Activated naive CD4-positive, alpha-beta T cell treated with anti-CD3 and anti-CD28 coated beads for 36 hours (primary cell): ENCODE data around the gene TTPAL. TPM values are rescaled to one million over a fixed set of nuclear protein-coding genes. Genes with fewer than 3 reads are reported as not detected.

ENCODE experiments used
- CTCF ChIA-PET: fragments of 350-600 bp; sonication (Branson Sonifier 250); formaldehyde crosslinking; loops from one replicate; lab custom pipeline; 2021; ENCODE audit warnings: antibody characterized with exemption; lab: Charles Lee
- DNase-seq: peaks from one replicate; pipeline ENCODE4 v3.0.0-alpha.2; 2020
- H3K27ac Mint-ChIP-seq: one replicate; pipeline ENCODE4 v1.8.0; 2021; ENCODE audit warnings: mild to moderate bottlenecking, mixed read lengths
- H3K27me3 Mint-ChIP-seq: one replicate; pipeline ENCODE4 v1.8.0; 2021; ENCODE audit warnings: low read depth, mixed read lengths
- H3K36me3 Mint-ChIP-seq: one replicate; pipeline ENCODE4 v1.8.0; 2021; ENCODE audit warnings: low read depth, mixed read lengths
- H3K4me1 Mint-ChIP-seq: one replicate; pipeline ENCODE4 v1.8.0; 2021; ENCODE audit warnings: low read depth, mixed read lengths
- H3K4me3 Mint-ChIP-seq: one replicate; pipeline ENCODE4 v1.8.0; 2021; ENCODE audit warnings: mild to moderate bottlenecking, moderate library complexity, mixed read lengths
- H3K9me3 Mint-ChIP-seq: one replicate; pipeline ENCODE4 v1.8.0; 2021; ENCODE audit warnings: mixed read lengths
- intact Hi-C: fragments of 100-400 bp; cut with micrococcal nuclease; formaldehyde crosslinking; loops from one replicate; pipeline ENCODE4 v1.15.1; 2023
- total RNA-seq, 2 experiments: library from RNA; stranded (reverse); gene quantifications; one replicate each; pipeline ENCODE4 v1.2.3, GENCODE V29; 2021

The TTPAL gene
- total RNA-seq, 2 experiments from 2014 or later, result 10.8 to 11.5 TPM

DNA sequence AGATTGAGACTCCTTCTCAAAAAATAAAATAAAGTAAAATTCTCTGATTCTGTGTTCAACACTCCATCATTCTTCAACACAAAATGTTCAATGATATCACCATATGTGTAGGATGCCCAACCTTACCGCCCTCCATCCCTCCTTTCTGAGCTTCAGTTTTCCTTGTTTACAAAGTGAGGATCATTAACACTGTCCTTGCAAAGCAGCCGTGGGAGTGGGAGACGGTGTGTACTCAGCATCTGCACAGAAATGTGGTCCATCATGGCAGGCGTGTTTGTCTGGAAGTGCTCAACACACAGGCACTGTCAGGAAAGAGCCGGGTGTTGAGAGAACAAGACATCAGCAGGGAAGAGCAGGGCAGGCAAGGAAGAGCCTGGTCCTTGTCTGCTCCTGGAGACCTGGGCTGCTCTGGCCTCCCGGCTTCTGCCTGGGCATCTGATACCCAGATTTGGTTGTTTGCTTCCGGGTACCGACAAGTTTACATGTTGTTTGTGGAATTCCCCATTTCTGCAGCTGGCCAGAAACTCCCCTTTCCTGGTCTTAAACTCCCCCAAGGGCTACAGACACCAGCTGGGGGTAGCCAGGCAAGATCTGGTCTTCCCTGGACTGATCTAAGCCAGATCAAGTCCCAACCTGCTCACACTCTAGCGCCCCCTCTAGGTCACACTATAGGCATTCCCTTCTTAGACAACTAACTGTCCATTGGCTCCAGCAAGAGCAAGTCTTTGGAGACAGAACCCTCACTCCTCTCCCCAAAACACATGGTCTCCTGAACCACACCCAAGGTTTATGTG, 26.7 kb upstream of the TTPAL start:
- intact Hi-C loops, result no loop called here
- Mint-ChIP-seq H3K27me3 (peaks cover 2% of the 10 kb centered on the region), H3K9me3 (no peaks in the 10 kb centered on the region), H3K4me1 (no peaks in the 10 kb centered on the region), H3K27ac (no peak overlapping the region), H3K36me3 (no peaks in the 10 kb centered on the region), H3K4me3 (no peak overlapping the region)
- CTCF ChIA-PET, result interaction anchor here (0.7 kb wide), 1 partner anchor 31 kb away, joined by 3 read pairs; no protein-coding TSS in a partner anchor
- DNase-seq, result peak; percentile 34

DNA sequence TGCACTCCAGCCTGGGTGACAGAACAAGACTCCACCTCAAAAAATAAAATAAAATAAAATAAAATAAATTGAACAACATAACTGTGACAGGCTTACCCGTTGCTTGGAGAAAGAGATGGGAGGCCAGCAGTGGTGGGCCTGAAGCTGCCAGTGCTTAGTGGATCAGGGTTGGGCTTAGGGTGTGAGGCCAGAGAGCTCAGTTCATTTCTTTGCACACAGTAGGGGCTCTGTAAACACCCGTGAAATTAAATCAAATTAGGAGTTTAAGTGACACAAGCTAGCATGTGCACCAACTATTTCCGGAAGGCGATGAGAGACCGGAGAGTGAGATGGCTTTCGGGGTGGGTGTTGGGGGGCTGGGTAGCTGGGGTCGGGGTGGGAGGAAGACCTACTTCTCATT, 25.8 kb upstream of the TTPAL start:
- Mint-ChIP-seq H3K9me3 (no peaks in the 10 kb centered on the region), H3K4me1 (no peaks in the 10 kb centered on the region), H3K27me3 (peaks cover 2% of the 10 kb centered on the region), H3K4me3 (no peak overlapping the region), H3K36me3 (no peaks in the 10 kb centered on the region), H3K27ac (no peak overlapping the region)
- intact Hi-C loops, result no loop called here
- CTCF ChIA-PET, result no interaction called here
- DNase-seq, result no peak

GRCh38 chr20:44450281-44450889, 25.3 kb upstream of the TTPAL start:
- H3K9me3 Mint-ChIP-seq, result no peaks in the 10 kb centered on the region
- no peaks in the 10 kb centered on the region for H3K4me1 Mint-ChIP-seq
- CTCF ChIA-PET, result no interaction called here
- no peak for DNase-seq
- peaks cover 2% of the 10 kb centered on the region for H3K27me3 Mint-ChIP-seq
- H3K36me3 Mint-ChIP-seq, result no peaks in the 10 kb centered on the region
- intact Hi-C loops, result no loop called here
- H3K27ac Mint-ChIP-seq, result no peak overlapping the region
- H3K4me3 Mint-ChIP-seq, result no peak overlapping the region

- no peaks in the 10 kb centered on the region for H3K36me3 Mint-ChIP-seq
- no peaks in the 10 kb centered on the region for H3K9me3 Mint-ChIP-seq
- CTCF ChIA-PET, result no interaction called here
- intact Hi-C loops, result no loop called here
- H3K27ac Mint-ChIP-seq, result no peak overlapping the region
- peaks cover 2% of the 10 kb centered on the region for H3K27me3 Mint-ChIP-seq
- H3K4me3 Mint-ChIP-seq, result no peak overlapping the region
- no peaks in the 10 kb centered on the region for H3K4me1 Mint-ChIP-seq
- no peak for DNase-seq
Measured at GRCh38 chr20:44450903-44451450, 24.7 kb upstream of the TTPAL start.

GRCh38 chr20:44454306-44454963, 21.2 kb upstream of the TTPAL start:
- Mint-ChIP-seq H3K27ac (no peak overlapping the region), H3K27me3 (peaks cover 2% of the 10 kb centered on the region), H3K9me3 (no peaks in the 10 kb centered on the region), H3K4me3 (no peak overlapping the region), H3K36me3 (no peaks in the 10 kb centered on the region), H3K4me1 (no peaks in the 10 kb centered on the region)
- no peak for DNase-seq
- intact Hi-C loops, result no loop called here
- CTCF ChIA-PET, result interaction anchor here (0.8 to 1.4 kb wide), 2 partner anchors 156 to 238 kb away, joined by 3 to 5 read pairs; no protein-coding TSS in a partner anchor

DNA sequence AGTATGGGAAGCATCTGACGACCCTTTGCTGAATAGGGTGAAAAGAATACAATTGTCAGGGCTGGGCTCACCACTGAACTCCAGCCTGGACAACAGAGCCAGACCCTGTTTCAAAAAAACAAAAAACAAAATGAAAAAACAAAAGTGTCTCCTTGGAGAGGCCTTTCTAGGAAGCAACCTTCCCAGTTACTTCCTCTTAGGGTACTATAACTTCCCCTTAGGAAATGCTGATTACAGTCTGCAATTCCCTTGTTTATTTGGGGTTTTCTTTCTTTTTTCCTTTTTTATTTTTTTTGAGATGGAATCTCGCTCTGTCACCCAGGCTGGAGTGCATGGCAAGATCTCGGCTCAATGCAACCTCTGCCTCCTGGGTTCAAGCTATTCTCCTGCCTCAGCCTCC, 20.5 kb upstream of the TTPAL start:
- intact Hi-C loops, result no loop called here
- peaks cover 2% of the 10 kb centered on the region for H3K27me3 Mint-ChIP-seq

DNA sequence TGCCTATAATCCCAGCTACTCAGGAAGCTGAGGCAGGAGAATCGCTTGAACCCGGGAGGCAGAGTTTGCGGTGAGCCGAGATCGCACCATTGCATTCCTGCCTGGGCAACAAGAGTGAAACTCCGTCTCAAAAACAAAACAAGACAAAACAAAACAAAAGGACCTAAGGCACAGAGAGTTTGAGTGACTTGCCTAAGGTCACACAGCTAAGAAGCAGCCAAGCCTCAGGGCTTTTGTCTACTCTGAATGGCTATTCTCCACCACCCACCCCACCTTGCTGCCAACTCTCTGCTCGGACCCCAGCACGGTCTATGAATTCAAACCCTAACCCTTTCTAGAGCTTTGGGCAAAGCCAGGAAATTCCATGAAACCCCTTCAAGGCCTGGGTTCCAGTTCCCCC, 19.1 kb upstream of the TTPAL start:
- Mint-ChIP-seq H3K36me3 (no peaks in the 10 kb centered on the region), H3K9me3 (no peaks in the 10 kb centered on the region), H3K27ac (no peak overlapping the region), H3K27me3 (peaks cover 2% of the 10 kb centered on the region), H3K4me3 (no peak overlapping the region), H3K4me1 (no peaks in the 10 kb centered on the region)
- DNase-seq, result no peak
- intact Hi-C loops, result no loop called here
- CTCF ChIA-PET, result interaction anchor here (0.6 to 1.8 kb wide), 2 partner anchors 112 to 239 kb away, joined by 3 read pairs; no protein-coding TSS in a partner anchor

More for the DNA sequence above, 20.5 kb upstream of the TTPAL start:
- Mint-ChIP-seq H3K4me3 (no peak overlapping the region), H3K27ac (no peak overlapping the region), H3K4me1 (no peaks in the 10 kb centered on the region), H3K36me3 (no peaks in the 10 kb centered on the region), H3K9me3 (no peaks in the 10 kb centered on the region)
- no peak for DNase-seq
- CTCF ChIA-PET, result interaction anchor here (1.4 kb wide), 1 partner anchor 239 kb away, joined by 5 read pairs; no protein-coding TSS in a partner anchor

GRCh38 chr20:44457016-44457415, 18.7 kb upstream of the TTPAL start:
- DNase-seq, result no peak
- H3K9me3 Mint-ChIP-seq, result no peaks in the 10 kb centered on the region
- intact Hi-C loops, result no loop called here
- no peak overlapping the region for H3K4me3 Mint-ChIP-seq
- H3K4me1 Mint-ChIP-seq, result no peaks in the 10 kb centered on the region
- CTCF ChIA-PET, result interaction anchor here (1.8 kb wide), 1 partner anchor 240 kb away, joined by 3 read pairs; no protein-coding TSS in a partner anchor
- H3K27ac Mint-ChIP-seq, result no peak overlapping the region
- peaks cover 2% of the 10 kb centered on the region for H3K27me3 Mint-ChIP-seq
- no peaks in the 10 kb centered on the region for H3K36me3 Mint-ChIP-seq

- H3K4me1 Mint-ChIP-seq, result no peaks in the 10 kb centered on the region
- no peaks in the 10 kb centered on the region for H3K36me3 Mint-ChIP-seq
- no peak for DNase-seq
- intact Hi-C loops, result no loop called here
- H3K9me3 Mint-ChIP-seq, result no peaks in the 10 kb centered on the region
- no peak overlapping the region for H3K27ac Mint-ChIP-seq
- no peaks in the 10 kb centered on the region for H3K27me3 Mint-ChIP-seq
- H3K4me3 Mint-ChIP-seq, result no peak overlapping the region
- CTCF ChIA-PET, result interaction anchor here (0.6 to 2.7 kb wide), 6 partner anchors 74 to 445 kb away, joined by 3 to 7 read pairs (median 4); no protein-coding TSS in a partner anchor
Measured at GRCh38 chr20:44459271-44459670, 16.4 kb upstream of the TTPAL start.

DNA sequence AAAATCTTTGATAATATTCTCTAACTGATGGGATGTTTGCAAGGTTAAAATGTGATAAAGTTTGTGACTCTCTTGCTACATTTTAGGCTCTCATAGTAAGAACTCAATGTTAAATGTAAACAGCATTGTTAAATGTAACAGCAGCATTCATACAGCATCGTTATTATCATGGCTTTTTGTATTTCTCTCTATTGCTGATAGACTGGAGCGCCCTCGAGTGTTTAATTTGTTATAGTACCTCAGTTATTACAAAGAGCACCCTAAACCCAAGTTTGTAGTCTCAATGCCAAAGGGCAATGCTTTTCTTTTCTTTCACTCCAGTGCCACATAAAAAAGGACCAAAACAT, 14.9 kb upstream of the TTPAL start:
- DNase-seq, result no peak
- Mint-ChIP-seq H3K4me1 (no peaks in the 10 kb centered on the region), H3K27ac (no peak overlapping the region), H3K27me3 (no peaks in the 10 kb centered on the region), H3K36me3 (no peaks in the 10 kb centered on the region), H3K9me3 (no peaks in the 10 kb centered on the region), H3K4me3 (no peak overlapping the region)
- CTCF ChIA-PET, result interaction anchor here (1.1 to 2.7 kb wide), 5 partner anchors 15 to 247 kb away, joined by 3 to 9 read pairs (median 6); partner anchors contain the start of gene TTPAL
- intact Hi-C loops, result loop anchor here (1.0 to 5.0 kb wide), 3 partner anchors 72 to 245 kb away; partner anchors contain the start of gene FITM2

- Mint-ChIP-seq H3K27ac (no peak overlapping the region), H3K27me3 (no peaks in the 10 kb centered on the region), H3K4me1 (no peaks in the 10 kb centered on the region), H3K4me3 (no peak overlapping the region), H3K9me3 (no peaks in the 10 kb centered on the region), H3K36me3 (no peaks in the 10 kb centered on the region)
- CTCF ChIA-PET, result interaction anchor here (0.5 to 1.7 kb wide), 11 partner anchors 11 to 378 kb away, joined by 3 to 9 read pairs (median 4); partner anchors contain the start of gene TTPAL
- intact Hi-C loops, result loop anchor here (1.0 to 5.0 kb wide), 2 partner anchors 73 to 149 kb away; partner anchors contain the start of gene FITM2
- no peak for DNase-seq
Measured at GRCh38 chr20:44461142-44461802, 14.4 kb upstream of the TTPAL start.
